Anterior cingulate cortex (tissue), 58 donors: ENCODE measurements around the gene KATNB1.
"Not testable (repeated sequence)": the region's sequence is repeated elsewhere in the genome, so short reads cannot be mapped to it uniquely, and the experiment has no call there.

Experiments
- DNase-seq, 58 donors: peaks; one replicate each; lab custom pipeline; 2025; lab: John Stamatoyannopoulos, UW

KATNB1 gene

GRCh38 chr16:57765160-57765728 is 29.7 kb downstream of the KATNB1 start:
- DNase-seq = no peak

DNA sequence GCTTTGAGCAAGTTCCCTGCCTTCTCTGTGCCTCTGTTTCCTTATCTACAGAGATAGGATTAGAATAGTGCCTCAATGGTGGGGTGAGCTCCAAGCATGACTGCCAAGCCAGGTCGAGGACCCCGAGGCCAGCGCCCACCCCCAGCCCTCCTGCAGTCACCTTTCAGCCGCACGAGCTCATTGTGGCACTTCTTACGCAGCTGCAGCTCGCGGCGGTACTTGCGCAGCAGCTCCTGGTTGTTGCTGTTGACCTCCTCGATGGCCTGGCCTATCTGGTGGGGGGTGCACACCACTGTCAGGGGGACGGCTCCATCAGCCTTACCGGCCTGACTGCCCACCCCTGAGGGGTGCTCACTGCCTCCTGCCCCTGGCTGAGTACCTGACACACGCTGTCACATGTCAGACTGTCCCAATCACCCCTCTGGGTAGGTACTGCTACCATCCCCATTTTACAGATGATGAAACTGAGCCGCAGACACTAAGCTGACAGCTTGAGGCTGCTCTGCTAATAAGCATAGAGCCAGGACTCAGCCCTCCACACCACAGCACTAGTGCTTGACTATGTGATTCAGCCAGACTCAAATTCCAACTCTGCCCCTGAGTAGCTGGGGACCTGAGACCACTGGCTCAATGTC is 31.3 kb downstream of the KATNB1 start:
- no peak for DNase-seq

- no peak for DNase-seq
Observed at GRCh38 chr16:57769541-57770145, 34.1 kb downstream of the KATNB1 start.

- DNase-seq = no peak
Observed at GRCh38 chr16:57770361-57770760, 34.8 kb downstream of the KATNB1 start.

GRCh38 chr16:57771141-57771785 is 35.7 kb downstream of the KATNB1 start:
- no peak for DNase-seq

DNA sequence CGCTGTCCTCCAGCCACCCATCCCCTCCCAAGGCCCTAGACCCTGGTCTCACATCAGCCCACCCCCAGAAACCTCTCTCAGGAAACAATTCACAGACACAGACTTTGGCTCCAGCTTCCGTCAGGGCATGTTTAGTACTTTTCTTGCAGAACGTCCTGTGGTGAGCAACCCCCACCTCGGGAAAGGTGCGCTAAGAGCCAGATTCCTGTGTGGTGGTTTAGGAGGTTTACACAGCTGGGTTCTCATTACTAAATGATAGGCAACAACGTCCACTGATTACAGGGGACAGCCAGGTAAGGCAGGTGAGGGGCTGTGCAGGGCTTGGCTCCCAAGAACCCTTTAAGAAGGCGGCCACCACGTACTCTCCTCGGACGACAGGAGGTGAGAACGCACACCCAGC is 37.4 kb downstream of the KATNB1 start:
- DNase-seq = no peak

DNA sequence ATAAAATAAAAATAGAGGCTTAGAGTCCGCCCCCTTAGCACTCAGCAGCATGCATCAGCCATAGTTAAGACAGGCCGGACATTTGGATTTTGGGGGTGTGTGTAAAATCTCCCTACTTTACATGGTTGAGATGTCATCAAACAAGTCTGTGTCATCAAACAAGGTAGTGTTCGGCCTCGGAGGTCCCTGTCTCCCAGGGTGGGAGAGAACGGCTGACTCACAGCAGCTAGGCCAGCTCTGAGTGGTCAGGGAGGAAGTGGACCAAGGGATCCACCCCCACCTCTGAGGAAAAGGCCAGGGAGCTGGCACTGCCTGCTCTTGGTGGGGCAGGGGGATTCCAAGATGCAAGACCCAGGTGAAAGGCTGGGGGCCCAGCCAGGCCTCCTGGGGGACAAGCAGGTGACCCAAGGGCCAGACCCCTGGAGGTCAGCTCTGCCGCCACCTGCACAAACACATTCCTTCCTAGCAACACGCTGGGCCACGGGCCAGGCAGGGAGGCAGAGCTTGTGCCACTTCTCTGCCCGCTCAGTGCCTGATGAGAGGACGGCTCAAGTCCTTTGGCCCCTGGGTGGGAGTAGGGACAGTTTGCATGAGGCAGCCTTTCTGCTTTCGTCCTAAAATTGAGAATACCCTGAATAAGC is 38.2 kb downstream of the KATNB1 start:
- DNase-seq = no peak

DNA sequence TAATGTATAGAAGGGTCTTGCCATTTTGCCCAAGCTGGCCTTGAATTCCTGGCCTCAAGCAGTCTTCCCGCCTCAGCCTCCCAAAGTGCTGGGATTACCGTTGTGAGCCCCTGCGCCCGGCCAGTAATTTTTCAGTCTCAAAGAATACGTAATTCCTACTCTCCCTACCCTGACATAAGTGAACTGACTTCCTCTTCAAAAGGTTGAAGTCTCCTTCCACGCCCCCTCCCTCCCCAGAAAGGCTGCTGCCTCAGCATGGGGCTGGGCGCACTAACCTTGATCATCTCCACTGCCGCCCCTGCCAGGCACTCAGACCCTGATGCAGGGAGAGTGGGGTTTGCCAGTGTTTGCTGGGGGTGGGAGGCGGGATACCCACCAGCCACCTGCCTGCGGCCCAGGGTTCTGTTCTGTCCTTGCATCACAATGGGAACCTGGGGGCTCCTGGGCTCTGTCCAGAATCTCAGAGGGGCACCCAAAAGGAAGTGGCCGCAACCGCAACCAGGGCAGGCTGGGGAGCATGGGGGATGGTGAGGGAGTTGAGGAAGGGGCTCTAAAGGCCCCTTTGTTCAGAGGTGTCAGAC is 39.2 kb downstream of the KATNB1 start:
- no peak for DNase-seq

DNA sequence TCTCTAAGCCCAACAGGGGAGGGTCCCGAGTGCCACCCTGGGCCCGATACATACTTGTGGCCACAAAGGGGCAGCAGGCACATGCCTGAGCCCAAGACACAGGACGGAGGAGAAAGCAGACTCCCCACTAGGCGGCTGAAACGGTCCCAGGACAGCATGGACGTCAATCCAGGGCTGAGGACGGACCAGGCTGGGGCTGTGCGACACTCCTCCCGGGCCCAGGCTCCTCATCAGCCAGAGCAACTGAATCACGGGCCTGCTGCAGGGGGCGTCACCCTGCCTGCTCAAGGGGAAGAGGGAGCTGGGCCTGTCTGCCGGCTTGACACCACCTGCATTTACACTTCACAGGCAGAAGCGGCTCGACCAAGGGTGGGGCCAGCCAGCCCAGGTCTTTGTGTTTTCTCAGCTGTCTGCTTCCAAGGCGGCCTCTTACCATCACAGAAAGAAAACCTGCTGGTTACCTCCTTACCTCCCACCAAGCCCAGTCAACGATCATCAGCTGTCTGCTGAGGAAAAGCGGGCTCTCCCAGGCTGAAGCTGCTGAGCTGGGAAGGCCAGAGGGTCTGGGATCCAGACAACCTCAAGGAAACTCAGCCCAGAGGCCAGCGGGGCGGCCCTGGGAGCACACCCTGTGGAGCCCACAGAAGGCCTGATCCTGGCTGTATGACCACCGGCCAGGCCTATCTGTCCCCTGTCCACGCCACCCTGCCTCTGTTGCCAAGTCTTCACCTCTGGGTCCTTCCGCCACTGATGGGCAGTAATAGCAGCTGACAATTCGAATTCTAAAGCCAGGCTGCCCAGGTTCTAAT is 40.3 kb downstream of the KATNB1 start:
- DNase-seq = peak in 27 of 58 donors; percentile 16 to 73 (median 42)

DNA sequence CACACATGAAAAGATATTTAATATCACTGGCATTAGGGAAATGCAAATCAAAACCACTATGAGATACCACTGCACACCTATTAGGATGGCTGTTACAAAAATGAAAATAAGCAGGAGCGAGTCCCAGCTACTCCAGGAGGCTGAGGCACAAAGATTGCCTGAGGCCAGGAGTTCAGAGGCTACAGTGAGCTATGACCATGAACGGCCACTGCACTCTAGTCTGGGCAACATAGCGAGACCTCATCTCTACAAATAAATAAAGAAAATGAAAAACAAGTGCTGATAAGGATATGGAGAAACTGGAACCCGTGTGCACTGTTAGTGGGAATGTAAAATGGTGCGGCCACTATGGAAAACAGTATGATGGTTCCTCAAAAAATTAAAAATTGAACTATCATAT is 43.1 kb downstream of the KATNB1 start:
- DNase-seq = no peak

DNA sequence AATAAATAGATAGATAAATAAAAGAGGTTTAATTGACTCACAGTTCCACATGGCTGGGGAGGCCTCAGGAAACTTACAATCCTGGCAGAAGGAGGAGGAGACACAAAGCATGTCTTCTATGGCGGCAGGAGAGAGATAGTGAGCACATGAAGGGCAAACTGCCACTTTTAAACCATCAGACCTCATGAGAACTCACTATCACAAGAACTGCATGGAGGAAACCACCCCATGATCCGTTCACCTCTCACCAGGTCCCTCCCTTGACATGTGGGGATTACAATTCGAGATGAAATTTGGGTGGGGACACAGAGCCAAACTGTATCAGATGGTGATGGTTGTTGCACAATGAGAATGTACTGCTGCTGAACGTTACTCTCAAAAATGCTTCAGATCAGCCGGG is 44.3 kb downstream of the KATNB1 start:
- DNase-seq = not testable (repeated sequence)

- DNase-seq = no peak
Observed at GRCh38 chr16:57781349-57781740, 45.8 kb downstream of the KATNB1 start.

DNA sequence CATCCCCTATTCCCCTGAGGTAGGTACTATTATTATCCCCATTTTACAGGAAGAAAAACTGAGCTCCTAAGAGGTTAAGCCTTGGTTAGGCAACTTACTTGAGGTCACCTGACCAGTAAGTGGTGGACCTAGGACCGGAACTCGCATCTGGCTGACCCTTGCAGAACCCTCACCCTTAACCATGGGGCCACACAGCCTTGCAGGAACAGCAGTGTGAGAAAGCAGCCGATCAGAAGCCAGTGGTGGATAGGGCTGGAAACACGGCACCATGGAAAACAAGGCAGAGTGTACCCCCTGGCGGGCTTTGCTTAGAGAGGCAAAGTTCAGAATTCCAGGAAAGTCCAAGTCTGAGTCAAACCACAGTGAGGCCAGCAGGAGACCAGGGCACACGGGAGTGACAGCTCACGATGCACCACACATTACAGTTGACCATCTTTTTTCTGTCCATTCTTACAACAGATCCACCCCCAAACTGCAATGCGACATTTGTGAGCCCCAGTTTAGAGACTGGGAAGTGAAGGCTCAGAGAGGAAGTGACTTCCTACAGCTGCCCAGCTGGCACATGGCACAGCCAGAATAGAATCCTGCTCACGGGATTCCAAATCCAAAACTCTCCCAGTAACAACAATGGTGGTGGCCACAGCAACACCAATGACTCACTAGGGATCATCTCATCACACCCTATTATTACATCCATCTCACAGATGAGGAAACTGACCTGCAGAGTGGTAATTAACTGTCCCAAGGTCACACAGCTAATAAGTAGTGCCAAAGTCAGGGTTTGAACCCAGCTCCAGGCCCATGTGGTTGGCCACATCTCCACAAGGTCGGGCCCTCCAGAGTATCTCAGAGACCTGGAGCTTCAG is 46.4 kb downstream of the KATNB1 start:
- DNase-seq = no peak

GRCh38 chr16:57782607-57783055 is 47.1 kb downstream of the KATNB1 start:
- DNase-seq = not testable (repeated sequence)

DNA sequence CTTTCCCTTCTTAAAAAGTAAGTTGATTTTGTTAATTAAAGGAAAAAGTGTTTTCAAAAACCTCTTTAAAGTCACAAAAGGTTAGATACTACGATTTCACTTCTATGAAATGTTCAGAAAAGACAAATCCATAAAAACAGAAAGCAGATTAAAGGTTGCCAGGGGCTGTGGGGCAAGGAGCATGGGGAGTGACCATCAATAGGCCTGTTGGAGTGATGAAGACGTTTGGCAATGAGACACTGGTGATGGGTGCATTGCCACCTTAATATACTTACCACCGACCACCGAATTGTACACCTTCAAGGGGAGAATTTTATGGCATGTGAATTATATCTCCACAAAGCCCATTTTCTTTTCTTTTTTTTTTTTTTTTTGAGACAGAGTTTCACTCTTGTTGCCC is 47.5 kb downstream of the KATNB1 start:
- DNase-seq = no peak

GRCh38 chr16:57783883-57784282 is 48.3 kb downstream of the KATNB1 start:
- DNase-seq = no peak

GRCh38 chr16:57784334-57784733 is 48.8 kb downstream of the KATNB1 start:
- no peak for DNase-seq

GRCh38 chr16:57785385-57785784 is 49.8 kb downstream of the KATNB1 start:
- no peak for DNase-seq

- DNase-seq = no peak
Observed at GRCh38 chr16:57785924-57786323, 50.4 kb downstream of the KATNB1 start.
